HG03060 (cell line): ENCODE measurements around the gene SPPL2A.
A peak's percentile ranks its signal among the peaks of the same experiment; 100 is the strongest.
"Not testable (repeated sequence)": the region's sequence is repeated elsewhere in the genome, so short reads cannot be mapped to it uniquely, and the experiment has no call there.

Experiments
- ATAC-seq: cut with Tn5 transposase; IDR thresholded peaks from one replicate; pipeline ENCODE4 v1.9.1; 2021; ENCODE audit warnings: low read depth, moderate number of reproducible peaks; ENCODE audit not compliant: unreplicated experiment

SPPL2A gene, protein sequence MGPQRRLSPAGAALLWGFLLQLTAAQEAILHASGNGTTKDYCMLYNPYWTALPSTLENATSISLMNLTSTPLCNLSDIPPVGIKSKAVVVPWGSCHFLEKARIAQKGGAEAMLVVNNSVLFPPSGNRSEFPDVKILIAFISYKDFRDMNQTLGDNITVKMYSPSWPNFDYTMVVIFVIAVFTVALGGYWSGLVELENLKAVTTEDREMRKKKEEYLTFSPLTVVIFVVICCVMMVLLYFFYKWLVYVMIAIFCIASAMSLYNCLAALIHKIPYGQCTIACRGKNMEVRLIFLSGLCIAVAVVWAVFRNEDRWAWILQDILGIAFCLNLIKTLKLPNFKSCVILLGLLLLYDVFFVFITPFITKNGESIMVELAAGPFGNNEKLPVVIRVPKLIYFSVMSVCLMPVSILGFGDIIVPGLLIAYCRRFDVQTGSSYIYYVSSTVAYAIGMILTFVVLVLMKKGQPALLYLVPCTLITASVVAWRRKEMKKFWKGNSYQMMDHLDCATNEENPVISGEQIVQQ

DNA sequence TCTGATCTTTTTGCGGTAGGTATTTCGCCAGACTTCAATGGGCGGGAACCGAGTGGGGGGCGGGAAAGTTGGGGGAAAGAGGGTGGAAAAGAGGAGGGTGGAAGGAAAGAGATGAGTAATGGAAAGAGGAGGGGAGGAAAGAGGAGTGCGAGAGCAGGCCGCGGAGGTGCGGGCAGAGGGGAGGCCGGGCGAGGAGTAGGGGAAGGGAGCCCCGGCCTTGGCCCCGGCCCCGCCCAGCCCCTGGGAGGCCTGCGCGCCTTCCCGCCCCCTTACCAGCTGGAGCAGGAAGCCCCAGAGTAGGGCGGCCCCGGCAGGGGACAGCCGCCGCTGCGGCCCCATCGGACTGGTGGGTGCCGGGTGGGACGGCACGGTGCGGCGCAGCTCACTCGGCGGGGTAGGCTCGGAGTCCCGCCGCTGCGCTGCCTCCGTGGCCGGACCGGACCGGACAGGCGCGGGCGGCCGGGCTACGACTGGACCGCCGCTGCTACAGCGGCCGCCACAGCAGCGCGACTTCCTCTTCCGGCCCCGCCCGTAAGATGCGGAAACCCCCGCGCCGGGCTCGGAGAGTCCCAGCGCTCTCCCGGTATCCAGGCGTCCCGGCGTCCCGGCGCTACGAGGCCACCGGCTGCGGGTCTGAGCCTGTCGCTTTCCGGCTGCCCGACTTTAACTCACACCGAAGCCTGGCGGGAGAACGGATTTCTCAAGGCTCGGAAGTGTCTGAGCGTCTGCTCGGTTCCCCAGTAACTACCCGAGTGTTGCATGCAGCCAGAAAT is at the start of gene SPPL2A:
Gene SPPL2A, minus strand, starts transcription at position 512 of the 773 bp plus-strand sequence. Its CDS starts 173 bp downstream, at position 339.
- peak; percentile 64 for ATAC-seq

DNA sequence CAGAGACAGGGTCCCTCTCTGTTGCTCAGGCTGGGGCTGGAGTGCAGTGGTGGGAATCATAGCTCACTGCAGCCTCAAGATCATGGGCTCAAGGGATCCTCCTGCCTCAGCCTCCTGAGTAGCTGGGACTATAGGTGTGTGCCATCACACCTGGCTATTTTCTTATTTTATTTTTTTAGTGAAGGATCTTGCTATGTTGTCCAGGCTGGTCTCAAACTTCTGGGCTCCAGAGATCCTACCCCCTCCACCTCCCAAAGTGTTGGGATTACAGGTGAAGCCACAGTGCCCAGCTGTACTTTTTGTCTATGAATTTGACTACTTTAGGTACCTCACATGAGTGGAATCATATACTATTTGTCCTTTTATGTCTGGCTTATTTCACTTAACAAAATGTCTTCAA is 49.1 kb upstream of the SPPL2A start:
- no peak for ATAC-seq

DNA sequence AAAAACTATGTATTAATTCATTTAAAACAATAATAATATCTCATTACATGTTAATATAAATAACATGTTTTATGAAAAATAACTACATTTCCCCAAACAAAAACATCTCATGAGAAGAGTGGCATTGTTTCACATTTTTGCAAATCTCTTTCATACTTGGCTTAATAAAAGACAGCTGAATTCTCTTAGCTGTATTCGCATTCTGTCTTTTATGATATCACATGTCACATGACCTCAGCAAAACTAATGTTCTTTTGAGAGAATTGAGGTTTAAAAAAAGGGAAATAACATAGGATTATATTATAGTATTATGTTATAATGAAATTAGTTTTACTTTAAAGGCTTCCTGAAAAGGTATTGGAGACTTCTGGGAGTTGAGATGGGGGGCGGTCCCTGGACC is 48.4 kb upstream of the SPPL2A start:
- ATAC-seq = no peak

GRCh38 chr15:50813089-50813488 is 47.6 kb upstream of the SPPL2A start:
- ATAC-seq = no peak

GRCh38 chr15:50812181-50812506 is 46.6 kb upstream of the SPPL2A start:
- not testable (repeated sequence) for ATAC-seq

GRCh38 chr15:50811461-50812180 is 46.1 kb upstream of the SPPL2A start:
- ATAC-seq = not testable (repeated sequence)

DNA sequence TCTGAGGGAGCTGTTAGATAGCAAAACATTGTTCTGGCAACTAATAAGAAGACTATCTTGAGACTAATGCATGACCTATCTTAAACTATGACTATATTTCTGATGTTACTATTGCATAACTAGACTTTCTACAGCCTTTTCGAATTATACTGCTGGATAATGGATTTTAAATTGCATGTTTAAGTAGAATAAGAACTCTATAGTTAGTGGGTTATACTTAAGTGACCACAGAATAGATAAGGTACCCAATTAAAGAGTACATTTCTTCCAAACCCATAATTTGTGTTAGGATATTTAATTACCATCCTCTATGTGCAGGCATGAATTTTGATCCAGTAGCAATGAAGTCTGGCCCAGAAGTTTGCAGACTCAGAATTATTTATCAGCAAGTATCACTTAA is 44.6 kb upstream of the SPPL2A start:
- no peak for ATAC-seq

GRCh38 chr15:50808728-50809127 is 43.2 kb upstream of the SPPL2A start:
- no peak for ATAC-seq

DNA sequence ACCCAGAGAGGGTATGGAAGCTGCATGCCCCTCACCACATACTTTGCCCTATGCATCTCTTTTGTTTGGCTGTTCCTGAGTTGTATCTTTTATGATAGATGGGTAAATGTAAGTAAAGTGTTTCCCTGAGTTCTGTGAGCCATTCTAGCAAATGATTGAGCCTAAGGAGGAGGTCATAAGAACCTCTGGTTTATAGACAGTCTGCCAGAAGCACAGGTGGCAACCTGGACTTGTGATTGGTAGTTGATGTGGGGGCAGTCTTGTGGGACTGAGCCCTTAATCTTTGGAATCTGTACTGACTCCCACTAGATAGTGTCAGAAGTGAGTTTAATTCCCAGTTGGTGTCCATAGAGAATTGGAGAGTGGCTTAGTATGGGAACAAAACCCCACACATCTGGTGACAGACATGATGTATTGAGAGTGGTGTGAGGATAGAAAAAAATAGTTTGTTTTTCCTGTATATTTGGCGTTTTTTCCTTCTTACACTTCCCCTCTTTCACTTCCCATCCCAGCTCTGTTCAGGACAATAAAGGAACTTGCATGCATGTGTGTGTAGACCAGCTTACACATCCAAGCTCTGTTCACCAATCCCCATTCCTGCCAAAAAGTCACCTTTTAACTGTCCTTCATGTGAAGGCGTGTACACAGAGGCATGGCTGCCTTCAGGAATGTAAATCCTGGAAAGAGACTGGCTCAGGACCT is 38.1 kb upstream of the SPPL2A start:
- ATAC-seq = no peak

DNA sequence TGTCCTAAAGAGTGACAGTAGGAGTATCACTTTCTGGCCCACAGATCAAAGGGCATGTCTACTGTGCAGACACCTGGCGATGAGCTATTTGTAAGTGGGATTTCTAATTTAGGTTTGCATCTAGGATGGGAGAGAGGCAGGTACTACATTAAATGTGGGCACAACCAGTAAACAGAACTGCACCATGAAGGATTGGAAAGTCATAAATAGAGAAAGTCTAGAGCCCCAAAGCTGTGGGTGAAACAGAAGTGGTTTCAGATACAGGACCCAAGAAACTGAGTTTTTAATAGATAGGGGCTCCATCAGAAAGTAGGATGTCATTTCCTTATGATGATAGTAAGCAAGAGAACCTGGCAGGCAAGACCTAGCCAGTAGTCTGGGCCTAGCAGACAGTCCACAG is 35.2 kb upstream of the SPPL2A start:
- no peak for ATAC-seq

GRCh38 chr15:50798684-50799083 is 33.2 kb upstream of the SPPL2A start:
- ATAC-seq = no peak

- no peak for ATAC-seq
These were observed 32.4 kb upstream of the SPPL2A start for GRCh38 chr15:50797926-50798325.

- ATAC-seq = no peak
These were observed 26.0 kb upstream of the SPPL2A start for GRCh38 chr15:50791486-50791885.

- ATAC-seq = no peak
These were observed 25.4 kb upstream of the SPPL2A start for GRCh38 chr15:50790778-50791453.

- ATAC-seq = no peak
These were observed 21.4 kb upstream of the SPPL2A start for GRCh38 chr15:50786871-50787270.

DNA sequence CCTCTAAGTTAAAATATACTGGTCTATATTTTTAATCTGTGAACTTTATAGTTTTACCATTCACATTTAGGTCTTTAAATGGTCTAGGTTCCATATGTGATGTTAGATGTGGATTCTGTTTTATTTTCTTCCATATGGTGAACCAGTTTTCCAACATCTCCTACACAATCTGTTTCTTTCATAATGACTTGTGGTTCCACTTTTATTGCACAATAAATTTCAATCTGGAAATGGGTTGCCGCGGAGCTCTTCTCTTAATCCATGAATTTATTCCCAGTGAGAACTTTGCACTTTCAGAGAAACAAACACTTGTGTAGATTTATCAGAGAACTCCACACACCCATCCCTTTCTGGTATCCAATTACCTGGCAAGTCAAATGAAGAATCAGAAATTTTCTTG is 20.9 kb upstream of the SPPL2A start:
- ATAC-seq = no peak

DNA sequence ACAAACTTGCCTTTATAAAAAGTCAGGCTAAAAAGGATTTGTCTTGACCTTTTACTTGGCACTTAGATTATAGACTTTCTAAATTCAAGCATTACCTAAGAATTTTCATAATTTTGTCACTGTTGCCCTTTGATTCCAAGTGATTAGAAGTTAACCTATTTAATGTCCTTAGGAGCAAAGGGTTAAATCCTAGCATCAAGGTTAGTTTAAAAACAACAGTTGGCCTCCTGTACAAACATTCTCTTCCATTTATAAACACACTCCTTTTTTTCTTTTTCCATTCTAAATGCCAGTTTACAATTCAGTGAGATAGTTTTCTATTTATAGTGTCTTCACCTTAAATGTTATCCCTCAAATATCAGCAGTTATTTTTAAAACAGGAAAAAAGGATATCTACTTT is 18.4 kb upstream of the SPPL2A start:
- no peak for ATAC-seq

GRCh38 chr15:50783411-50783810 is 17.9 kb upstream of the SPPL2A start:
- no peak for ATAC-seq

GRCh38 chr15:50778086-50778485 is 12.6 kb upstream of the SPPL2A start:
- ATAC-seq = no peak

GRCh38 chr15:50777042-50777441 is 11.5 kb upstream of the SPPL2A start:
- no peak for ATAC-seq
